AML-193 (cell line): ENCODE measurements around the gene TMEM232.

ENCODE experiments used
- DNase-seq, 2 experiments: peaks; one replicate each; lab custom pipeline; 2025; lab: John Stamatoyannopoulos, UW

Gene TMEM232

DNA sequence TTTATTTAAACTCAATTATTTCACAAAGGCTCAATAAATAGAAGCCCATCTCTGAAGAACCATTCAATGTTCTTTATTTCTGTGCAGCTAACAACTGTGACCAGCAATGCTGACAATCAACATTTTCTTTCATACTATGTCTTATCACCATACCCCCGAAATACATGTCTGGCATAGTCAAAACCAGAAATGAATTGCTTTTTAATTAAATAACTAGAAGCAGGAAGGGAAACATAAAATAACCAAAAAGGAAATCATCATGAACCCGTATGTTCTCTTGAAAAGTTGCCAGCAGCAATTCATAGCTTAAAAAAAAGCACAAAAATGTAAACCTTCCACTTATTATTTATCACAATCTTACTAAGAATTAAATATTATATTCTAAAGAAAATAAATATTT is 212.4 kb downstream of the TMEM232 start:
- no peak for DNase-seq

DNA sequence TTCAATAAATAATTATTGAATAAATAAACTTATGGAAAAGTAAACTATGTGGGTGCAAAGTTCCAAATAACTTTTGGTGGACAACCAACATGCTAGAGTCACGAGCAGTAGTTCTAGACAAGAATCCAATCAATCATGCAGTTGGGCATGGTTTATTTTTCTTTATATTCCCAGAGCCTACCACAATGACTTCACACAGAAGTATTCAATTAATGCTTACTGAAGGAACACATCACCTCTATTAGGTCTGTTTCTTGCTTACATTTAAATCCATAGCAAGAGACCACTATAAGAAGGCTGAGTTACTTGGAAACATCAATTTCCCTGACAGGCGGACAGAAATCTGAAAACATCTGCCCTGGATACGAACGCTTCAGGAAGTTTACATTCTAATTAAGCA is 214.2 kb downstream of the TMEM232 start:
- no peak for DNase-seq

DNA sequence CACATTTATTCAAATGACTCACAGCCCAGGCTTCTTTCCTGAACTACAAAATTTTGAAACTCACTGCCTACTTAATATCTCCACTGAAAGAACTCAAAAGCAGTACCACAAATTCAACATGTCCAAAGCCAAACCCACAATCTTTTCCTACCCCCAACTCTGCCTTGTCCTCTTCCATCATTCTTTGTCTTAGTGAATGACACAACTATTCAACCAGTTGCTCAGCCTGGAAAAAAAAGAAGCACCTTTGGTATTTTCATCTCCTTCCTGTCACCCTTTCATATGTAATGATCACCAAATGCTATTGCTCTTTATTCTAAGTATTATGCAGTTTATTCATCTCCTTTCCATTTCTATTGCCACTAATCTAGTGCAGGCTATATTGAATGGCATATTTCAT is 216.3 kb downstream of the TMEM232 start:
- no peak for DNase-seq

GRCh38 chr5:110507972-110508371 is 218.5 kb downstream of the TMEM232 start:
- no peak for DNase-seq

- DNase-seq = no peak
Observed at GRCh38 chr5:110506378-110506777, 220.1 kb downstream of the TMEM232 start.

GRCh38 chr5:110496276-110496675 is 230.2 kb downstream of the TMEM232 start:
- no peak for DNase-seq

DNA sequence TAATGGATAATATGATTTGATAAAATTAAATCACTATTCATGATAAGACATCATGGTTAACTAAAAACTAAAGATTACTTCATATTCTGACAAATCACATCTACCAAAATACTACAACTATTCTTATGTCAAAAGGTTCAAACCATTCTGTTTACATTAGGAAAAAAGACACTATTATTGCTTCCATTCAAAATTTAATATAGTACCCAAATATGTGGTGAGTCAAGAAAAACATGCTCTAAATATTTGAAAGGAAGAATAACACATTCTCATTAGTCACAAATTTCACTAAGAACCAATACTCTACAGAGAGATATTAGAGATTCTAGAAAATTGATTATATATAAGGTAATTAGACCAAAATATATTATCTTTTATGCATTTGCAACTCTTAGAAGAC is 234.0 kb downstream of the TMEM232 start:
- DNase-seq = no peak

- no peak for DNase-seq
Observed at GRCh38 chr5:110478895-110479294, 247.6 kb downstream of the TMEM232 start.

GRCh38 chr5:110477911-110478310 is 248.6 kb downstream of the TMEM232 start:
- DNase-seq = no peak

GRCh38 chr5:110476164-110476563 is 250.3 kb downstream of the TMEM232 start:
- no peak for DNase-seq

DNA sequence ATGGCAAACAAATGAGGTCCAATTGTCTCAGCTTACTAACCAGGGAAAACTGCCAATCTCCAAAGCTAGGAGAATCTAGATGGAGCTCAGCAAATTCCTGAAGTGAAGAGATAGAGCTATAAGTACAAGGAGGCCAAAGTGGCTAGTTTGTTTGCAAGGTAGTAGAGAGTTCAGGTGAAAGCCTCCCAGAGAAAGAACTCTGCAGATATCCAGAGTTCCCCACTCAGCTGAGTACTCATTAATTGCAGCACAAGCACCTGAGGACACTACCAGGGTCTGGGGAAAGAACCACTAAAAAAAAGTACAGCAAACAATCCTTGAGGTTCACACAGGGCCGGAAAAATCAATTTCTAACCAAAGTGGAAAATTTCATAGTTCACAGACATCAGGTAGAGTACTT is 250.9 kb downstream of the TMEM232 start:
- no peak for DNase-seq

DNA sequence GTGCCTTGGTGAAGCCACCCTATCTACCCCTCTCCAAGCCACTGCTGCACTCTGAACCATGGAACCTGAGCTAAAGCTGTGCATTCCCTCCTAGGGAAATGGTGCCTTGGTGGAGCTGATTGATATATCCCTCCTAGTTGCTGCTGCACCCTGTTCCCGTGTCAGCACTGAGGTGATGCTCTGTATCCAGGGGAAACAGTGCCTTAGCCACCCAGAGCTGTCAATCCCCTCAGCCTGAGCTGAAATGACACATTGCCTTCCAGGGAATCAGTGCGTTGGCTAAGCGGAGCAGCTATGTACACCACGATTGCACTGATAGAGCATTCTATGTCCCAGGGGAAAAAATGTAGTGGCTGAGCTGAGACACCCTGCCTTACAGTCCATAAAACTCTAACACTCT is 257.0 kb downstream of the TMEM232 start:
- DNase-seq = no peak

GRCh38 chr5:110463106-110463505 is 263.4 kb downstream of the TMEM232 start:
- DNase-seq = no peak

DNA sequence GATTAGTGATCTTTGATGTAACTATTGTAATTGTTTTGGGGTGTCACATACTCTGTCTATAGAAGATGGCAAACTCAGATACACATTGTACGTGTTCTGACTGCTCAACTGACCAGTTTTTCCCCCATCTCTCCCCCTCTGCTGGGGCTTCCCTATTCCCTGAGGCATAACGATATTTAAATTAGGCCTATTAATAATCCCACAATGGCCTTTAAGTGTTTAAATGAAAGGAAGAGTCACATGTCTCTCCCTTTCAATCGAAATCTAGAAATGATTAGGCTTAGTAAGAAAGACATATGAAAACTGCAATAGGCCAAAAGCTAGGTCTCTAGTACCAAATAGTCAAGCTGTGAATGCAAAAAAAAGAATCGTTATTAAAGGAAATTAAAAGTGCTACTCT is 265.6 kb downstream of the TMEM232 start:
- DNase-seq = no peak

DNA sequence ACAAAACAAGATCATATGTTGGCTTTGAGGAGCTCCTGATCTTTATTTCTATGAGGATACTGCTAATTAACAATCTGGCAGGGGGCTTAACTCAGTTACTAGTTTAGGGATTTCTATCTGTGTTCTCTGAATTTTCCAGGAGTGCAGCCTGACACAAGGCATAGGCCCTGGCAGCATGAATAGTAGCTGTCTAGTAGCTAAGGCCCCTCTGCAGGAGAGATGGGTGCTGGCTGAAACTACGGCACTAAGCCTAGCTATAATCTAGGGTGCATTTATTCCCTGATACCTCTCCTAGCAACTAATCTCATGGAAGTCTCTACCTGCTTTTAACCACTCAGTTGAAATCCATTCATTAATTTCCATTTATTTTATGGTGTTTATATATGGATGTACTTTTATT is 268.2 kb downstream of the TMEM232 start:
- DNase-seq = no peak

GRCh38 chr5:110442856-110443255 is 283.6 kb downstream of the TMEM232 start:
- DNase-seq = no peak

DNA sequence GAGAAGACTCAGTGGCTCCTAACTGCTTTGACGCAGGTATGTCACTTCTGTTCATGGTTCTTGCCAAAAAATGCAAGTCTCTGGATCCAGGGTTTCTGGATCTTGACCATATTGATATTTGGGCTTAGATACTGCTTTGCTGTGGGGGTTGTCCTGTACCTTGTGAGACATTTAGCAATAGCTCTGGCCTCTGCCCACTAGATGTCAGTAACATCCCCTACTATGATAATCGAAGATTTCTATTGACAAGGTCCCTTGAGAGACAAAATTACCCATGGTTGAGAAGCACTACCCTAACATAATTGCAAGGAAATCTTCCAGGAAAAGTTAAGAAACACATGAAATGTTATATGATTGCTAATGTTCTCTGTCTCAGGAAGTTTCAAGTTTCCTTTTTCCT is 285.4 kb downstream of the TMEM232 start:
- DNase-seq = peak; percentile 2 to 5

DNA sequence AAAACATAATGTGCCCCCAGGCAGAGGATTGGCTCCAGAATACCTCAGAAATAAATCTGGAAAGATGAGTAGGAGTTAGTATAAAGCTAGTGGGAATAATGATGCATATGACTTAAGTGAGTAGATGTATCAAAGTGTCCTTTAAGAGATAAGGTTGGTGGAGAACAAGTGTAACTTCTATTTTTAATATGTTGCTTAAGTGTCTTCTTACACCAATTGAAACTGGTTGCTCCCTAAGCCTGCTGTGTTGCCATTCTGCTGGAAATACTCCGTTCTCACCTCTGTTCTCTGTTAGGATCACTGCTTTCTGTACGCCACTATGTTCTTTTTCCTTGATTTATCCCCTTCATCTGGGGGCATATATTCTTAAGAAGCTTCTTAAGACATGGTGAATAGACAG is 286.4 kb downstream of the TMEM232 start:
- DNase-seq = no peak

DNA sequence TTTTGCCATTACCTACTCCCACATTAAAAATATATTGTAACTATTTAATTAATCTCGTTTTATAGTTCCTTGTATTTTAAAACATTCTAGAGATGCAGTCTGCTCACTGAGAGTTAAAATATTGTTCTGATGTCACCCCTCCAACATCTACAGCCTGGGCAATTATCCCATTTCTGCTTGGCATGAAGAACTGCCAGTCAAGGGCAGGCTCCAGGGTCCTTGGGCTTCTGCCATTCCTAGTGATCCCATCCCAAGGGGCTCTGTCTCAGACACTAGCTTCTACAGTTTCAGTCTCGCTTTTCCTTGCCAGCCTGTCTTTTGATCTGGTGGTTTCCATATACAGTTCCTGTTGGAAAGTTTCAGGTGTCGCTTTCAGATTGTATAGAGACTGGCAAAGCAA is 287.2 kb downstream of the TMEM232 start:
- no peak for DNase-seq

- no peak for DNase-seq
Observed at GRCh38 chr5:110435207-110435606, 291.3 kb downstream of the TMEM232 start.

DNA sequence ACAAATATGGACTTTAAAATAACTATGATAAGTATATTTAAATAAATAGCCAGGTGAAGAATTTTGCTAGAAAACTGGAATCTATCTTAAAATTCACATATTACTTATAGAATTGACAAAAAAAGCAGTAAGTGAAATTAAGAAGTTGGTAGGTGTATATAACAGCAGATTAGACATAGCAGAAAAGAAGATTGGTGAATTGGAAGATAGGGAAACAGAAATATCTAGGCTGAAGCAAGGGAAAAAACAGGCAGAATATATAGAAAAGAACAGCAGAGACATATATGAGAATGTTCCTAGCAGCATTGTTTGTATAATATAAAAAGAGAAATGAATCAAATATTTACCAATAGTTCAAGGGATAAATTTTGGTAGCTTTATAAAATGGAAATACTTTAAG is 294.9 kb downstream of the TMEM232 start:
- DNase-seq = no peak

DNA sequence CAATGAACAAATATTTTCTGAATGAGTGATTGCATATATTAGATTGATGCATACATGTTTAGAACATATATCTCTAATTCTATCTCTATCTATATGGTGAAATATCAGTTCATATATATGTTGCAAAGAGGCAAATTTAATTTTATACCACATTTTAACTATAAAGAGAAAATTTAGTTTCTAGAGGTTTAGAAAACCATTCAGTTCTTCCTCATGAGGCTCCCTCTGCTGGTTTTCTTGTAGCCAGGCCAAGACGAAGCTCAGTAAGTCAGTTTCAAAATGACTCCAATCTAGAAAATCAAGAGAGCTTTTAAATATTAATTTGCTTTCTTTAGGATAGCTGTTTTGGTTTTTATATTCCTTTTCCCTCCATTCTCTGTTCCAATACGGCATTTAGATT is 312.1 kb downstream of the TMEM232 start:
- no peak for DNase-seq

GRCh38 chr5:110413856-110414255 is 312.6 kb downstream of the TMEM232 start:
- no peak for DNase-seq

DNA sequence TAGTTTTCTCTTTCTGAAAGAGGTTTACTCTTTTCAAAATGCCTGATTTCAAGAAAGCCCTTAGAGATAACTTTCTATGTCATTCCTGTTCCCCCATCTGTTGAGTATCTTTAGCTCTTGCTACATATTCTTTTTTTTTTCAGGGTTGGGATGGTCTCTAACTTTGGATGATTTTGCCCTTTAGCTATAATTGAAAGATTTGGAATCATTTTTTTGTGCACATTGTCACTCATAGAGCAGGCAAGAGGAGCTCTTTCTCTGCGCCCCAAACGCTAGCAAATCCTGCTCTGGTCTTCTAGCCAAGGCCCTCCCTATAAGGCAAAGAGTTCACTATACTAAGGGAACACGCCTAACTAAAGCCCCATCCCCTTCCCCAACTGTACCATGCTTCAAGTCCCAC is 316.9 kb downstream of the TMEM232 start:
- DNase-seq = no peak

GRCh38 chr5:110402562-110402961 is 323.9 kb downstream of the TMEM232 start:
- no peak for DNase-seq
